Stimulated activated CD4-positive, alpha-beta T cell treated with anti-CD3 and anti-CD28 coated beads, Interleukin-2, amount 100 ng/mL, for 4 hours (primary cell): Measurements from ENCODE around the gene JMJD1C.

Experiments
- DNase-seq: peaks from one replicate; pipeline ENCODE4 v3.0.0-alpha.2; 2020; ENCODE audit warnings: low read depth

Gene JMJD1C

GRCh38 chr10:63129888-63130287, 335.9 kb downstream of the JMJD1C start:
- DNase-seq: no peak

GRCh38 chr10:63128443-63128842, 337.3 kb downstream of the JMJD1C start:
- no peak for DNase-seq

GRCh38 chr10:63125459-63125858, 340.3 kb downstream of the JMJD1C start:
- DNase-seq: no peak

- DNase-seq: no peak
These were observed 341.9 kb downstream of the JMJD1C start for GRCh38 chr10:63123727-63124362.

GRCh38 chr10:63120554-63120953, 345.2 kb downstream of the JMJD1C start:
- DNase-seq: no peak

GRCh38 chr10:63119041-63119440, 346.7 kb downstream of the JMJD1C start:
- no peak for DNase-seq
